Endothelial cell of umbilical vein (primary cell): Measurements from ENCODE around the gene MORN3. TPM values are rescaled to one million over a fixed set of nuclear protein-coding genes. Genes with fewer than 3 reads are reported as not detected.

ENCODE experiments used
- BruUV-seq: library from RNA; stranded (reverse); fragments of 400-500 nt; replicated peaks from 2 replicates; lab custom pipeline; 2021; lab: Mats Ljungman, UMichigan
- CTCF ChIA-PET: fragments of 300-600, 350-600 bp; sonication (Branson Sonifier 250); formaldehyde crosslinking; loops from one replicate; lab custom pipeline; 2021; ENCODE audit warnings: antibody characterized with exemption, inconsistent platforms; lab: Charles Lee
- POLR2A ChIA-PET: fragments of 300-600, 350-600 bp; sonication (Branson Sonifier 250); formaldehyde crosslinking; loops from one replicate; lab custom pipeline; 2021; ENCODE audit warnings: antibody characterized with exemption, inconsistent platforms; lab: Charles Lee
- DNase-seq: peaks from one replicate; pipeline ENCODE4 v3.0.0-alpha.2; 2011; ENCODE audit warnings: low read depth, low spot score
- FAIRE-seq: peaks from 2 replicates; lab custom pipeline; 2011; peaks lifted over from hg19 to GRCh38; lab: Jason Lieb, UNC
- H2AFZ ChIP-seq: 2 replicates; pipeline ENCODE4 v1.6.0; 2012; ENCODE audit warnings: low read depth, low read length, control low read depth, inconsistent platforms
- H3K27ac ChIP-seq: 2 replicates; pipeline ENCODE4 v1.5.1; 2011; ENCODE audit warnings: low read depth, mild to moderate bottlenecking, control low read depth, low read length, moderate library complexity; ENCODE audit not compliant: insufficient read depth
- H3K27me3 ChIP-seq, 2 experiments: 2 replicates each; pipeline versions ENCODE4 v1.6.0 to v1.6.1; 2011; ENCODE audit warnings: low read length in 2 of 2, mixed read lengths in 1 of 2; ENCODE audit not compliant: control insufficient read depth in 2 of 2, insufficient read depth in 2 of 2
- H3K36me3 ChIP-seq, 2 experiments: 2 replicates in 1 of 2; 3 replicates in 1 of 2; pipeline ENCODE4 v1.5.1; 2011; ENCODE audit warnings: low read length in 2 of 2, mild to moderate bottlenecking in 1 of 2, moderate library complexity in 1 of 2; ENCODE audit not compliant: control insufficient read depth in 2 of 2, insufficient read depth in 2 of 2; ENCODE audit errors: extremely low read depth in 1 of 2
- H3K4me1 ChIP-seq: 3 replicates; pipeline ENCODE4 v1.5.1; 2011; ENCODE audit warnings: mild to moderate bottlenecking, low read length; ENCODE audit not compliant: control insufficient read depth, insufficient read depth; ENCODE audit errors: extremely low read depth
- H3K4me2 ChIP-seq: 2 replicates; pipeline ENCODE4 v1.6.1; 2011; ENCODE audit warnings: low read length, control low read depth, mixed read lengths; ENCODE audit not compliant: insufficient read depth
- H3K4me3 ChIP-seq, 3 experiments: fragments of 200-600 bp in 1 of 3; sonication (generic), shearing (Covaris generic) in 1 of 3; replicated peaks in 1 of 3; 2 replicates each; pipeline ENCODE4 v1.5.1; 2011 to 2016; ENCODE audit warnings: control low read depth in 3 of 3, low read length in 3 of 3, mild to moderate bottlenecking in 2 of 3, inconsistent platforms in 1 of 3, low read depth in 1 of 3, moderate library complexity in 1 of 3; ENCODE audit not compliant: insufficient read depth in 1 of 3
- H3K79me2 ChIP-seq: 2 replicates; pipeline ENCODE4 v1.6.0; 2012; ENCODE audit warnings: low read length, inconsistent platforms; ENCODE audit not compliant: control insufficient read depth, insufficient read depth
- H3K9ac ChIP-seq: replicated peaks from 2 replicates; pipeline ENCODE3; 2011; ENCODE audit warnings: low read length, control low read depth; ENCODE audit not compliant: insufficient read depth; ENCODE audit errors: extremely low read depth
- H3K9me1 ChIP-seq: replicated peaks from 3 replicates; pipeline ENCODE4 v1.6.0; 2011; ENCODE audit warnings: mild to moderate bottlenecking, low read length; ENCODE audit not compliant: control insufficient read depth, insufficient read depth; ENCODE audit errors: extremely low read depth
- H3K9me3 ChIP-seq: replicated peaks from 2 replicates; pipeline ENCODE4 v1.5.1; 2012; ENCODE audit warnings: low read length, inconsistent platforms; ENCODE audit not compliant: control insufficient read depth, insufficient read depth
- H4K20me1 ChIP-seq: replicated peaks from 2 replicates; pipeline ENCODE3; 2011; ENCODE audit warnings: mild to moderate bottlenecking, low read length; ENCODE audit not compliant: control insufficient read depth, insufficient read depth; ENCODE audit errors: extremely low read depth
- EZH2 ChIP-seq: IDR thresholded peaks from 2 replicates; pipeline ENCODE4 v1.6.1; 2012; ENCODE audit warnings: borderline replicate concordance, low read depth, mild to moderate bottlenecking, moderate library complexity, low read length, inconsistent platforms; ENCODE audit not compliant: severe bottlenecking
- FOS ChIP-seq: IDR thresholded peaks from 2 replicates; pipeline ENCODE4 v1.6.1; 2011; ENCODE audit warnings: mild to moderate bottlenecking, low read length, moderate library complexity, borderline replicate concordance; ENCODE audit not compliant: insufficient read depth
- GATA2 ChIP-seq: IDR thresholded peaks from 2 replicates; pipeline ENCODE4 v1.7.0; 2011; ENCODE audit warnings: low read depth, mild to moderate bottlenecking, moderate library complexity, mixed read lengths, low read length; ENCODE audit not compliant: insufficient read length, insufficient read depth
- JUN ChIP-seq: IDR thresholded peaks from 2 replicates; pipeline ENCODE4 v1.6.1; 2011; ENCODE audit warnings: borderline replicate concordance, low read depth; ENCODE audit not compliant: insufficient read length, insufficient read depth
- MYC ChIP-seq: IDR thresholded peaks from one replicate; pipeline ENCODE4 v1.6.1; 2011; ENCODE audit warnings: mild to moderate bottlenecking, low read depth, low read length
- POLR2AphosphoS5 ChIP-seq: IDR thresholded peaks from 2 replicates; pipeline ENCODE4 v1.6.1; 2012; ENCODE audit warnings: low read depth, mild to moderate bottlenecking, control low read depth, low read length, moderate library complexity; ENCODE audit not compliant: insufficient read depth
- dilution Hi-C: fragments of 300-500 bp; cut with MboI; formaldehyde crosslinking; loops from one replicate; pipeline ENCODE4 v1.15.0; 2019; ENCODE audit warnings: low sequenced_read_pairs; ENCODE audit not compliant: extremely low pct_ligation_motif_present
- intact Hi-C: fragments of 100-400 bp; cut with micrococcal nuclease; formaldehyde crosslinking; loops from one replicate; pipeline ENCODE4 v1.10.0; 2022
- polyA plus RNA-seq, 4 experiments: library from polyadenylated mRNA; depleted of rRNA in 3 of 4; stranded (reverse) in 3 of 4; unstranded in 1 of 4; fragments of >200 nt; gene quantifications; 2 replicates each; pipeline versions ENCODE4 v1.2.1 to v1.2.3, GENCODE V29; 2011 to 2012; ENCODE audit warnings: missing spikeins in 1 of 4
- total RNA-seq: library from RNA; stranded (reverse); gene quantifications from 2 replicates; pipeline ENCODE4 v1.2.3, GENCODE V29; 2021
- TF ChIP-seq, protein P1 (sequence below), 2 donors: IDR thresholded peaks; 1 replicate in 1 of 2; 2 replicates in 1 of 2; pipeline ENCODE4 v1.5.1; 2011; ENCODE audit warnings: low read length in 2 of 2, mild to moderate bottlenecking in 2 of 2, moderate library complexity in 2 of 2, control low read depth in 1 of 2, inconsistent platforms in 1 of 2, low read depth in 1 of 2; ENCODE audit not compliant: insufficient read depth in 1 of 2; ENCODE audit errors: extremely low read depth in 1 of 2
- TF ChIP-seq, protein P2 (sequence below): IDR thresholded peaks from 2 replicates; pipeline ENCODE4 v1.6.1; 2011; ENCODE audit not compliant: insufficient read depth, insufficient read length

MORN3 gene
- total and polyA plus RNA-seq, 2 donors (not counting 3 experiments of a cell fraction or from before 2014, with no cell fraction given) = 0.66 to 0.73 TPM

DNA sequence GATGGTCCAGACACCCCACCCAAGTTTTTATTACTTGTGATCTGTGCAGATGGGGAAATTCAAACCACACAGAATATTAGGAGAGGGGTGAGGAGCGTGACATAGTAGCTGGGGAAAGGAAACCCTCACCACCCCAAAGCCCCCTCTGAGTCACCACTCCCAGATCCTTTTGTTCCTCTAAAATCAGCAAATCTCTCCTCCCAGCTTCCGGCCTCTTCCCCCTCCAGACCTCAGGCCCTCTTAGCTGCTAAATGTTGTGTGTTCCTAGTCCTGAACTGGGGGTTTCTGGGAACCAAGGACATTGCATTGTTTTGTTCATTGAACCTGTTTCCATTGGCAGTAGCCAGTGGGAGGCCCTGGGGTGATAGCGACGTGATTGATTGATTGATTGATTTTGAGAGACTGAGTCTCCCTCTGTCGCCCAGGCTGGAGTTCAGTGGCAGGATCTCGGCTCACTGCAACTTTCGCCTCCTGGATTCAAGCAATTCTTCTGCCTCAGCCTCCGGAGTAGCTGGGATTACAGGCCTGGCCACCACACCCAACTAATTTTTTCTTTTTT lies 49.0 kb downstream of the MORN3 start:
- H3K27ac ChIP-seq = no peak overlapping the region

More for the DNA sequence above, 49.0 kb downstream of the MORN3 start:
- CTCF ChIA-PET = interaction anchor here (0.9 to 6.0 kb wide), 6 partner anchors 9 to 174 kb away, joined by 3 to 78 read pairs (median 5); partner anchors contain the start of gene MORN3
- H3K4me3 ChIP-seq = no peak overlapping the region
- no peaks in the 10 kb centered on the region for H3K9me3 ChIP-seq
- DNase-seq = no peak
- no peaks in the 10 kb centered on the region for H3K9me1 ChIP-seq
- H4K20me1 ChIP-seq = no peaks in the 10 kb centered on the region
- TF ChIP-seq POLR2AphosphoS5 (no peak), GATA2 (no peak), MYC (no peak), EZH2 (no peak), JUN (no peak), FOS (no peak)
- TF ChIP-seq, protein P1, sequence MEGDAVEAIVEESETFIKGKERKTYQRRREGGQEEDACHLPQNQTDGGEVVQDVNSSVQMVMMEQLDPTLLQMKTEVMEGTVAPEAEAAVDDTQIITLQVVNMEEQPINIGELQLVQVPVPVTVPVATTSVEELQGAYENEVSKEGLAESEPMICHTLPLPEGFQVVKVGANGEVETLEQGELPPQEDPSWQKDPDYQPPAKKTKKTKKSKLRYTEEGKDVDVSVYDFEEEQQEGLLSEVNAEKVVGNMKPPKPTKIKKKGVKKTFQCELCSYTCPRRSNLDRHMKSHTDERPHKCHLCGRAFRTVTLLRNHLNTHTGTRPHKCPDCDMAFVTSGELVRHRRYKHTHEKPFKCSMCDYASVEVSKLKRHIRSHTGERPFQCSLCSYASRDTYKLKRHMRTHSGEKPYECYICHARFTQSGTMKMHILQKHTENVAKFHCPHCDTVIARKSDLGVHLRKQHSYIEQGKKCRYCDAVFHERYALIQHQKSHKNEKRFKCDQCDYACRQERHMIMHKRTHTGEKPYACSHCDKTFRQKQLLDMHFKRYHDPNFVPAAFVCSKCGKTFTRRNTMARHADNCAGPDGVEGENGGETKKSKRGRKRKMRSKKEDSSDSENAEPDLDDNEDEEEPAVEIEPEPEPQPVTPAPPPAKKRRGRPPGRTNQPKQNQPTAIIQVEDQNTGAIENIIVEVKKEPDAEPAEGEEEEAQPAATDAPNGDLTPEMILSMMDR (IDR thresholded peaks at IDR 0.05; ENCODE audit: extremely low read depth in 1 of 2, insufficient read depth in 1 of 2, low read depth in 1 of 2, low read length in 2 of 2) = no peak
- TF ChIP-seq, protein P2, sequence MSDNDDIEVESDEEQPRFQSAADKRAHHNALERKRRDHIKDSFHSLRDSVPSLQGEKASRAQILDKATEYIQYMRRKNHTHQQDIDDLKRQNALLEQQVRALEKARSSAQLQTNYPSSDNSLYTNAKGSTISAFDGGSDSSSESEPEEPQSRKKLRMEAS = no peak
- H3K4me1 ChIP-seq = peaks cover 4% of the 10 kb centered on the region
- H3K79me2 ChIP-seq = no peaks in the 10 kb centered on the region
- no peaks in the 10 kb centered on the region for H3K36me3 ChIP-seq
- no peaks in the 10 kb centered on the region for H3K27me3 ChIP-seq
- intact Hi-C loops (no loop called here), dilution Hi-C loops (no loop called here)
- no peak overlapping the region for H2AFZ ChIP-seq
- POLR2A ChIA-PET = no interaction called here
- no TSS peak for BruUV-seq
- H3K4me2 ChIP-seq = no peak overlapping the region
- H3K9ac ChIP-seq = no peak overlapping the region
- FAIRE-seq = no peak
